Activated naive CD4-positive, alpha-beta T cell (primary cell): Measurements from ENCODE around the gene CPNE5.

ENCODE experiments used
- DNase-seq, 4 experiments: peaks; one replicate each; lab custom pipeline; 2025; lab: John Stamatoyannopoulos, UW

The CPNE5 gene

DNA sequence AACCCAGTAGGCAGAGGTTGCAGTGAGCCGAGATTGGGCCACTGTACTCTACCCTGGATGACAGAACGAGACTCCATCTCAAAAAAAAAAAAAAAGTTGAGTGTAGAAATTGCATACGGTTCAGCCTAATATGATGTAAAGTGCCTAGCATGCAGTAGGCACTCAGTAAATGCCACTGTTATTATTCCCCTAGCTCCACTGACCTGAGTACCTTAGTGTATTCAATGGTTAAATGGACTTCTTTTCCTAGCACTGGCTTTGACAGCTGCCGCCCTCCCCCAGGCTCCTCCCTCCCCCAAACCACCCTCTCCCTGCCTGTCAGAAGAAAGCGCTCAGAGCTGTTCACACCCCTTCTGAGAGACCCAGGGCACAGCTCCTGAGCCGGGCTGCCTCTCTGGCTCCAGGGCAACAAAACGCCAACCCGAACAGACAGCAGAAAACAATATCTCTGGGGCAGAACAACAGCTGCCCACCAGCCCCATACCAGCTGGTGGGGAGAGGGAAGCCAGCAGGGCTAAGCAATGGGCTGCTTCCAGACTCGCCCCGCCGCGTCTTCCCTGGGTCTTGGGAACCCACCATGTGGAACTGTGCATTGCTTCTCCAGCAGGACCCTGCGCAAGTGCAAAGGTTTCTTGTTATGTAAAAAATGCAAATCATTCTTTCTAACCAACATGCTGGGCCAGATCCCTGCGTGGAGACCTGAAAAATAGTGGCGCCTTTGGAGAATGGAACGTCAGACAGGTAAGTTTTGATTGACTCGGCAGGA lies 4.5 kb downstream of the CPNE5 start:
- no peak for DNase-seq

DNA sequence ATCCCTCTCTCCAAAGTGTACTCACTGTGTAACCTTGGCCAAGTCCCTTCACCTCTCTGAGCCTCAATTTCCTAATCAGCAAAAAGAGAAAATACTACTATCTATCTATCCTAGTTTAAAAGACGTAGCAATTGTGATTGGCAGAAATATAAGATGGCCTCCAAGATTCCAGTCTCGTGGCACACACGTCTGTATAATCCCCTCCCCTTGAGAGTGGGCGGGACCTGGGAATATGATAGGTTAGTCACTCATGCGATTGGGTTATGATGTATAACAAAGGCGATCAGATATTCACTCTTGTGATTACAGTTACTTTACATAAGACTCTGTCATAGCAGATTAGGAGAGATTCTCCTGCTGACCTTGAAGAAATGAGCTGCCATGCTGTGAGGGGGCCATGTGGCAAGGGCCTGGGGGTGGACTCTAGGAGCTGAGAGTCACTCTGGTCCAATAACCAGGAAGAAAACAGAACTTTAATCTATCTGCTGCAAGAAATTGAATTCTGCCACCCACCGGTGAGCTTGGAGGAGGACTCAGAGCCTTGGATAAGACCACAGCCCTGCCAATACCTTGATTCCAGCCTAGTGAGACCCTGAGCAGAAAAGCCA lies 6.0 kb downstream of the CPNE5 start:
- no peak for DNase-seq

DNA sequence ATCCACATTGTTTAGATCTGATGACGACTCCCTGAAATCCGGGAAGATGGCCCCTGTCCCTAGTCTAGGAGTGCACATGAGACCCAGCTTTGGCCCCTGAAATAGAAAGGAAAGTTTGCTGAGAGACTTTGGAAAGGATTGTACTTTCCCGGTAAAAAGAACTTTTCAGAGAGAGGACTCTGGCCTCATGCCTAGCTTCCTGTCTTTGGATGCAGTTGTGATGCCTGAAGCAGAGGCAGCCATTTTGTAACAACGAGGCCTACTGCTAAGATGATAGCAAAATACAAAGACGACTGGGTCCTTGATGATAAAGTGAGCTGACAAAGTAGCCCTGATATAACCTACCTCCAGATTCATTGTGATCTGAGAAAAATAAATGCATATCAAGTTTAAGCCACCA lies 6.9 kb downstream of the CPNE5 start:
- no peak for DNase-seq

GRCh38 chr6:36830577-36830976 lies 8.7 kb downstream of the CPNE5 start:
- no peak for DNase-seq

- no peak for DNase-seq
These were observed 9.2 kb downstream of the CPNE5 start for GRCh38 chr6:36829919-36830544.

DNA sequence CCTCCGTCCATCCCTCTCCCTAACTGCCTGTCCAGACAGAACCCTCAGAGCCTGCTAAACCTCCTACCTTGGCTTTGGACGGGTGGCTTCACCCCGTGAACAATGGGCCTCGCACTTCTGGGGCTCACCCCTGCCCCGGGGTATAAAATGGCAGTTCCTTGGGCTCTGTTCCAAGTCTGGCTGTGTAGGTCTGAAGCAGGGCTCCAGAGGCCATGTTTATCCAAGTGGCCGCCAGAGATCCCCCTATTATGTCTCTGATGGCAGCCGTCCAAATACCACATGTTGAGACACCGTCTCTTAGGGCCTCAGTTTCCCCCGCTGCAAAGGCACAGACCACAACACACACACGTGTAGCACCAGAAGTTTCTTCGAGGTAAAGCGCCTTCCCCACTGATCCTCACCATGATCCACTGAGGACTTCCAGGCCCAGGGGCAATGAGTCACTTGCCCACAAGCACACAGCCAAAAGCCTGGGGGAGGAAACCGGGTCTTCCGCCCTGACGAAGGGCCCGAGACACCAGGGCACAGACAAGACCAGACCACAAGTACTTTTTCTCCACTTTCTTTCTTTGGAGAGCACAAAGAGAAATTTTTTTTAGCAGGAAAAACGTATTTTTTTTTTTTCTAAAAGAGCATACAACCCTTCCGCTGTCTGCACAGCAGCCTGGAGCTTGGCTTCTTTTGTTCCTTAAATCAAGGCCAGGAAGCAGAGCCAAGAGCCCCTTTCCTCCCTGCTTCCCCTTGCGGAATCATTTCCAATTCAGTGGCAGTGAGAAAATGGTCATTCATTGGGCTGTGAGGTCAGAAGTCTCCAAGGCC lies 11.8 kb downstream of the CPNE5 start:
- no peak for DNase-seq

DNA sequence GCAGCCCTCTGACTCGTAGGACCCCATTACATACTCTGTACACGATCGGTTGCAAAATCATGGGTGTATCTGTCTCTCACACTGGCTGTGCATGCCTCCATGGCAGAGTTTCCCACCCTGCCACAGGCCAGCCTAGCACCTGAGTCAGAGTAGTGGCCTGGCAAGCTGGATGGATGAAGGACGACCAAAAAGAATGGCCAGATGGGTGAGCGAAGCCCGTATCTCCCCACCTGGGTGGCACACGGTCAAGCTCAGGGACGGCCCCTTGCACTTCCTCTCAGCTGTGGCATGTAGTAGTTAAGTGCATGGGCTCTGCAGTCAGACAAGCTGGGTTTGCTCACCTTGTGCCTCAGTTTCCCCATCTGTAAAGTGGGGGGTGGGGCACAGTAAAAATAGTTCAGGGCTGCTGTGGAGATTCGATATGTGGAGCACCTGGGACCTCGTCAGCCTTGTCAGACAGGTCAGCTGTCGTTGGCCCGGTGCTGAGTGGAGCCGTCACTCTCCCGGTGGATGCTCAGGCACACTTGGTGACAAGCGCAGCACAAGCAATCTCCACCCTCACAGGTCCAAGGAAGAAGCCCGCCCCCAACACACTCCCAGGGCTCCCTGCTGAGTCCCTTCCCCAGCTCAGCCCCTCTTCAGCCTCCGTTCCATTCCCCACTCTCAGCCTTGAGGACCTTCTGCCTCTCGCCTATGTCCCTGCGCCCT lies 12.6 kb downstream of the CPNE5 start:
- no peak for DNase-seq

- no peak for DNase-seq
These were observed 13.2 kb downstream of the CPNE5 start for GRCh38 chr6:36825994-36826393.

DNA sequence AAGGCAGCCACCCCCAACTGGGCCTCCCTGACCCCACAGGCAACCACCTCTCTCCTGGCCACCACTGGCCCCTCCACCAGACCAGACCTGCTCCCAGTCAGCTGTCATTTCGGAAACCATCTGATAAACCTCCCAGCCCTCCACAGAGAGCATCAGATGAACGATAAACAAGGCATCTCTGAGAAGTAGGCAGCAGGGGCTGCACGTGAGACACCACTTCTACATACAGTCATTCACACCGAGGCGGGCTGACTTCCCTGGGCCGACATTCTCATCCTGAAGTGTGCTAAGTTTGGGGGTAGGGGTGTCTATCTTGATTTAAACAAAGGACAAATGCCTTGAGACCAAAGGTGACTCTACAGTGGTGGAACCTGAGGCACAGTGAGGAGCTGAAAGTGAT lies 13.8 kb downstream of the CPNE5 start:
- no peak for DNase-seq

DNA sequence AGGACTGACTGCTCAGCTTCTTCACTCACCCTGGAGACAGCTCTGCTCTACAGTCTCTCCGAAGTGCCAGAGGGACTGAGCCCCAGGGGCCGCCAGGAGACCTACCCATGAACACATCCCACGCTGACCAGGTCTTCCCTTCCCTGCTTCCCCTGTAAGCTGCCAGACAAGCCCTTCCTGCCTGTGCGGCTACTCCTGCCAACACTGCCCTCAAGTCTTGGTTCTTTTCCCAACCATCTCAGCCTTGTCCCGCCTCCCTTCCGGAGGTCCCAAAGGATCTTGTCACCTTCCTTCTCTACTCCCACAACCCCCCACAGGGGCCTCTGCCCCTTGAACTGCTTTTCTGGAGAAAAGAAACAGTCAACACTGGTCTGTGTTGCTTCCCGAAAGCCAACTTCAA lies 15.0 kb downstream of the CPNE5 start:
- no peak for DNase-seq

- DNase-seq, result no peak
These were observed 15.7 kb downstream of the CPNE5 start for GRCh38 chr6:36823421-36824096.

GRCh38 chr6:36822506-36823269 lies 16.6 kb downstream of the CPNE5 start:
- DNase-seq, result no peak

DNA sequence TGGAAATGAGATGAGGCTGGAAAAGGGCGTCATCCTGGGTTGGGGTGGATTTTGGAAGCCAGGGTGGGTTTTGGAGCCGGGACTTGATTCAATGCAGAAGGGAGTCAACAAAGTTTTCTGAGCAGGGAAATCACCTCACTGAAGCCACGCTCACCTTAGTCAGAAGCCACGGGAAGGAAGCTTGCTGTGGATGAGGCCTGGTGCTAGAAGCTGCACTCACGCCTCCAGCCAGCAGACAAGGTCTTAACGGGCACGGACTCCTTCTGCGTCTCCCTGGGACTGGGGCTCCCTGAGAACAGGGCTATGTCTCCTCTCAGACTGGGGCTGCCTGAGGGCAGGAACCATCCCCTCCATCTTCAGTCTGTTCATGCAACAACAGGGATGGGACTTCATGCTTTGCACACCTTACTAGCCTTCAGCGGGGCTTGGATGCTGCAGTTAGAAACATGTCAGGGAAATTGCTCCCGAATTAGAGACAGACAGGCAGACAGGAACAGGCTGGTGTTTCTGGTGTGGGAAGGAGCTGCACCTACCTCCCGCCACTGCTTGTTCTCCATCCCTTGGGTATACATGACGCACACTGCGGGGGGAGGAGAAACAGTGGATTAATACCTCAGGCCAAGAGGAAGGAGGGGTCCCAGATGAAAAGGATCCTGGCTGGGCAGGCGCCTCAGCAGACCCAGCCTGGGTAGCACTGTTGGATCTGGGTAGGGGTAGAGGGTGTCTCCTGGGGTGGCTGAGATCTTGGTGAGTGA lies 17.5 kb downstream of the CPNE5 start:
- no peak for DNase-seq

GRCh38 chr6:36820700-36821580 lies 18.3 kb downstream of the CPNE5 start:
- DNase-seq, result no peak

GRCh38 chr6:36818756-36819155 lies 20.5 kb downstream of the CPNE5 start:
- DNase-seq, result no peak

DNA sequence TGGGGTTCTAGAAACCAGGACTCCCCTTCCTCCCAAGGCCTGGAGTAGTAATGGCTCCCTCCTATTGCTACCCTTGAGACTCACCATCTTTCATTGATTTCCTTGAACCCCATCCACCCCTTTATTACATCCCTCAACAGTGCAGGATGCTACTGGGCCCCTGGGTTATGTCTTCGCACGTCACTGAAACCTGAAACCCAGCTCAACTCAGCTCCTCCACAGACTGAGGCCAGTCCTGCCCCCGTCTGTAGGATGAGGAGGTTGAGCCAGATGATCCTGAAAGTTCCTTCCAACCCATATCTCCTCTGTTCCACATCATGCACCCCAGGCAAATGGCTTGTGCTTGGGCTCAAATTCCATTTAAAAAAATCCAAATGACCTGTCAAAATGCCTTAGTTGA lies 21.4 kb downstream of the CPNE5 start:
- no peak for DNase-seq

DNA sequence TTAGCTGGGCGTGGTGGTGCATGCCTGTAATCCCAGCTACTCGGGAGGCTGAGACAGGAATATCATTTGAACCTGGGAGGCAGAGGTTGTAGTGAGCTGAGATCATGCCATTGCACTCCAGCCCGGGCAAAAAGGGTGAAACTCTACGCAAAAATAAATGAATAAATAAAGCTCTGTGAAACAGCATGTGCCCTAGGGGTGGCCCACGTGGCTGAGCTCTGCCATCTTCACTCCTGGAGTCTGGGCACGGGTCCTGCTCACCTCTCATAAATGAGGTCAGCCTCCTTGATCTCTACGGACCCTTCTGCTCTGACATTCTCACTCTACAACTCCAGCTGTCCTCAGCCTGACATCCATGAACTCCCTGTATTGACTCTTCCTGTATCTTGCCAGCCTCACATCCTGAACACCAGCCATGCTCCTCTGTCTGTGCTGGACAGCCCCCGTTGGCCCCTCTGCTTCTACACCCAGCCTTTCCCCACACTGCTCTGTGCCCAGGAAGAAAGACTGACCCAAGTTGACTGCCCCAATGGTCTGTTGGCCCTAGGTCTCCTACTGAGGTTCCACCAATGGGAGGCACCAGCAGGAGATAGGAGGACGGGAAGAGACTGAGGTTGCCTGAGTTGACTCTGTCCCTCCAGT lies 21.9 kb downstream of the CPNE5 start:
- DNase-seq, result no peak
